Measurements from ENCODE around the gene PECR. TPM values are rescaled to one million over a fixed set of nuclear protein-coding genes. Genes with fewer than 3 reads are reported as not detected.

PECR gene
- total RNA-seq, 1 experiment from 2014 or later, result 15.3 TPM

GRCh38 chr2:216014986-216015385 is 66.6 kb downstream of the PECR start:
- no peak overlapping the region for H3K4me2 ChIP-seq (ENCODE audit: insufficient read depth, insufficient read length, low read length)
- WGBS (ENCODE audit: extremely low coverage, insufficient read length, low lambda C conversion rate), result 100% methylated on average over 9 of the region's 23 CpGs
- Mint-ChIP-seq H3K27ac (no peak overlapping the region), H3K27me3 (ENCODE audit: low read depth) (no peaks in the 10 kb centered on the region), H3K36me3 (ENCODE audit: insufficient read depth in 1 of 3, low read depth in 3 of 3) (peaks cover 2 to 6% (median 2%) of the 10 kb centered on the region in 3 experiments; a peak in 5 of 7 replicates), H3K9me3 (no peaks in the 10 kb centered on the region), H3K4me3 (no peak overlapping the region; a peak in 1 of 5 replicates), H3K4me1 (peaks cover 13 to 18% of the 10 kb centered on the region in 2 experiments)
- no peak overlapping the region for H4K91ac ChIP-seq (ENCODE audit: insufficient read length, low read depth, low read length)
- H3K79me2 ChIP-seq (ENCODE audit: insufficient read depth, low read length), result peaks cover 13% of the 10 kb centered on the region; the same call in 1 of the 2 replicates
- H2AK5ac ChIP-seq (ENCODE audit: insufficient read length, low read length), result no peak overlapping the region
- H3K23ac ChIP-seq (ENCODE audit: insufficient read length, low read depth, low read length), result no peak overlapping the region
- H3K79me1 ChIP-seq (ENCODE audit: insufficient read depth, low read depth, low read length, poor library complexity, severe bottlenecking), result no peaks in the 10 kb centered on the region
- H4K5ac ChIP-seq (ENCODE audit: insufficient read length, low read depth, low read length), result no peak overlapping the region
- no peak overlapping the region for H2BK15ac ChIP-seq (ENCODE audit: low read depth, low read length)
- no peak overlapping the region for H3K4ac ChIP-seq (ENCODE audit: low read depth, low read length)
- H3K27ac ChIP-seq (ENCODE audit: insufficient read length, low read depth, low read length), result no peak overlapping the region
- no peak overlapping the region for H3K18ac ChIP-seq (ENCODE audit: insufficient read length, low read depth, low read length)
- H3K56ac ChIP-seq (ENCODE audit: insufficient read length, low read depth, low read length), result no peak overlapping the region
- no peak for DNase-seq
- H2BK120ac ChIP-seq (ENCODE audit: low read depth, low read length, poor library complexity, severe bottlenecking), result no peak overlapping the region
- no peak overlapping the region for H3T11ph ChIP-seq (ENCODE audit: low read length)
- no peak overlapping the region for H2BK5ac ChIP-seq (ENCODE audit: insufficient read length, low read length)
- no peak overlapping the region for H2BK20ac ChIP-seq (ENCODE audit: low read depth, low read length, poor library complexity, severe bottlenecking)
- no peaks in the 10 kb centered on the region for H3K4me1 ChIP-seq (ENCODE audit: insufficient read depth, low read length)
- no peak for TF ChIP-seq CTCF (conservative IDR thresholded peaks at IDR 0.05)
- no peaks in the 10 kb centered on the region for H3K27me3 ChIP-seq (ENCODE audit: insufficient read depth, low read length)
- no peak overlapping the region for H2BK12ac ChIP-seq (ENCODE audit: insufficient read length, low read depth, low read length)
- no peaks in the 10 kb centered on the region for H3K9me3 ChIP-seq (ENCODE audit: control insufficient read depth, low read depth, low read length)
- H4K20me1 ChIP-seq (ENCODE audit: control insufficient read depth, insufficient read depth, insufficient read length), result no peaks in the 10 kb centered on the region
- H3K23me2 ChIP-seq (ENCODE audit: insufficient read length, low read depth, low read length, poor library complexity, severe bottlenecking), result peaks cover 6% of the 10 kb centered on the region
- H4K8ac ChIP-seq (replicated peaks; ENCODE audit: insufficient read length, low read depth, low read length), result no peak overlapping the region
- H3K14ac ChIP-seq (ENCODE audit: insufficient read depth, low read length), result no peak overlapping the region; the same call in 1 of the 2 replicates
- no peak overlapping the region for H3K9ac ChIP-seq (ENCODE audit: extremely low read depth, insufficient read length, low read length)
- H2AFZ ChIP-seq (ENCODE audit: low read length), result no peak overlapping the region

Data from H9 (cell line).